HG03159 (cell line): ENCODE measurements around the gene TMEM38B.
"Not testable (repeated sequence)": the region's sequence is repeated elsewhere in the genome, so short reads cannot be mapped to it uniquely, and the experiment has no call there.

Experiments
- ATAC-seq: cut with Tn5 transposase; IDR thresholded peaks from one replicate; pipeline ENCODE4 v1.9.1; 2021; ENCODE audit warnings: mild to moderate bottlenecking, moderate library complexity; ENCODE audit not compliant: unreplicated experiment

TMEM38B gene

DNA sequence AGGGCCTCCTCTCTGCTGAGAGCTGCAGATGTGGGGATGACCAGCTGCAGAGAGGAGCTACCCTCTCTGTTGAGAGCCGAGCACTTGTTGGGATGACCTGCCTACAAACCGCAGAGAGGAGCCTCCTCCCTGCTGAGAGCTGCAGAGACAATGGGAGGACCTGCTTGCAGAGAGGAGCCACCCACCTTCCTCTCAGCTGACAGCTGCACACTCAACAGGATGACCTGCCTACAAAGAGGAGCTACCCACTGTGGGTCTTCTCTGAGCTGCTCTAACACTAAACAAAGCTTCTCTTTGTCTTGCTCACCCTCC is 19.6 kb downstream of the TMEM38B start:
- no peak for ATAC-seq

DNA sequence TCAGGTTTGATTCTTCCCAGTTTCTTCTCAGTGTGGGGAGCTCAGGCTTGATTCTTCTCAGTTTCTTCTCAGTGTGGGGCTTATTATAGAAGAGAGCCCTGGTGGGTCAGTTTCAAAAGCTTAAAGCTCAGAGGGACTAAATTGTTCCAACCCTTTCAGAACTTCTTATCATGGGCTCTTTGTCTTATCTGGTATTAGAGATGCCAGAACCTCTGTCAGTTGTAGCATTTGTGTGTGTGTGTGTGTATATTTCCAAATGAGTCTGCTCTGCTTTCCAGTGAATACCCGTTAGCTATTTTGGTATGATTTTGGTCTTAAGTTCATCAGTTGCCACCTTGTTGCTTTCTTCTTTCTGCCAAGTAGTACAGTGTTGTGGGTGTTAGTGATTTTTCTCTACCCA is 21.8 kb downstream of the TMEM38B start:
- ATAC-seq, result no peak

DNA sequence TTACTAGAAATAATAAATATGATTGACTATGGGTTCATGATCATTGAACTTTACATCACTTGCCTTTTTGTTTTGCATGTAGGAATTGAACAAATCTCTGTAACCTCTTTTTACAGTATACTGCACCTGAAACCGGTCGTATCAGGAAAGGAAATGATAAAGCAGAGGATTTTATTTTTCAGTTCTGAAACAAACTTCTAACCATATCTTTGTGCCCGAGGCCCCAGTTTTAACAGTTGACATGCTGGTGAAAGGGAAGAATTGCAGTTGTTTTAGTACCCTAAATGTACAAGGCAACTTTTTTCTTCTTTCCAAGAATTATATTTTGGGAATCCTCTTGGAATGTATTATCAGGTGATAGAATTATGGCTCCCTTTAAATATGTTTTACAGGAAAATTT is 27.8 kb downstream of the TMEM38B start:
- no peak for ATAC-seq

DNA sequence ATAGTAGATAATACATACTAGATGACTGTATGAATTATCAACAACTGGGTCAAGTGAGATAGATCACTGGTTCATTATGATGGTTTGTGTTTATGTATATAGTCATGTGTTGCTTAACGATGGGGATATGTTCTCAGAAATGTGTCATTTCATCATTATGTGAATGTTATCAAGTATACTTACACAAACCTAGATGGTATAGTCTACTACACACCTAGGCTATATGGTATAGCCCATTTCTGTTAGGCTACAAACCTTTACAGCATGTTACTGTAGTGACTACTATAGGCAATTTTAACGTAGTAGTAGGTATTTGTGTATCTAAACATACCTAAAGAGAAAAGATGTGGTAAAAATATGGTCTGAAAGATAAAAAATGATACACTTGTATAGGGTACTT is 31.0 kb downstream of the TMEM38B start:
- no peak for ATAC-seq

DNA sequence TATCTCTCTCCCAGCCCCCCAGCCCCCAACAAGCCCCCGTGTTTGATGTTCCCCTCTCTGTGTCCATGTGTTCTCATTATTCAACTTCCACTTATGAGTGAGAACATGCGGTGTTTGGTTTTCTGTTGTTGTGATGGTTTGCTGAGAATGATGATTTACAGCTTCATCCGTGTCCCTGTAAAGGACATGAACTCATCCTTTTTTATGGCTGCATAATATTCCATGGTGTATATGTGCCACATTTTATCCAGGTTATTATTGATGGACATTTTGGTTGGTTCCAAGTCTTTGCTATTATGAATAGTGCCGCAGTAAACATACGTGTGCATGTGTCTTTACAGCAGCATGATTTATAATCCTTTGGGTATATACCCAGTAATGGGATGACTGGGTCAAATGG is 33.9 kb downstream of the TMEM38B start:
- not testable (repeated sequence) for ATAC-seq

DNA sequence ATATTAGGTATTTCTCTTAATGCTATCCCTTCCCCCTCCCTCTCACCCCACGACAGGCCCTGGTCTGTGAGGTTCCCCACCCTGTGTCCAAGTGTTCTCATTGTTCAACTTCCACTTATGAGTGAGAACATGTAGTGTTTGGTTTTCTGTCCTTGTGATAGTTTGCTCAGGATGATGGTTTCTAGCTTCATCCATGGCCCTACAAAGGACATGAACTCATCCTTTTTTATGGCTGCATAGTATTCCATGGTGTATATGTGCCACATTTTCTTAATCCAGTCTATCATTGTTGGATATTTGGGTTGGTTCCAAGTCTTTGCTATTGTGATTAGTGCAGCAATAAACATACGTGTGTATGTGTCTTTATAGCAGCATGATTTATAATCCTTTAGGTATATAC is 37.1 kb downstream of the TMEM38B start:
- ATAC-seq, result not testable (repeated sequence)

DNA sequence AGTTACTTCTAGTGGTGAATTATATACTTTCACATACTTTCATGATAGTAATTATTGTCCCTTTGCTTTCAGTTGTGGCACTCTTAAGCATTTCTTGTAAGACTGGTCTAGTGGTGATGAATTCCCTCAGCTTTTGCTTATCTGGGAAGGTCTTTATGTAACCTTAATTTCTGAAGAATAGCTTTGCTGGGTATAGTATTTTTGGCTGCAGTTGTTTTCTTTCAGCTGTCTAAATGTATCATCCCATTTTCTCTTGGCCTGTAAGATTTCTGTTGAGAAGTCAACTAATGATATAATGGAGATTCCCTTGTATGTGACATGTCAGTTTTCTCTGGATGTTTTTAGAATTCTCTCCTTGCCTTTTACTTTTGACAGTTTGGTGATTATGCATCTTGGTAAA is 41.0 kb downstream of the TMEM38B start:
- ATAC-seq, result no peak

DNA sequence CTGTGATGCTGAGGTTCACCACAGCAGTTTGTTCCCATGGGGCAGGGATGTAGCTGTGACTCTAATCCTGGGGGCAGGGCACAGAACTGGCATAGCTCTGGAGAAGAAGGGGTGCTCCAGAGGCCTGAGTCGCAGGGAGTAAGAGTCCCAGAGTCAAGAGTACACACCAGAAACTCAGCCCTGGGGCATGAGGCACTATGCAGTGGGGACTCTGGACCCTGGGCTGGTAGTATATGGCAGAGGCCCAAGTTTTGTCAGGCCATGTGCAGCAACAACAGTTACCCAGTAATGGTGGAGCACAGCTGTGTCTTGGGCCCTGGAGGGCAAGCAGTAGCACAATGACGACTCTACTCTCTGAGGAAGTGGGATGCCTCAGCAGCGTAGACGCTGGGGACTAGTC is 42.9 kb downstream of the TMEM38B start:
- ATAC-seq, result no peak

DNA sequence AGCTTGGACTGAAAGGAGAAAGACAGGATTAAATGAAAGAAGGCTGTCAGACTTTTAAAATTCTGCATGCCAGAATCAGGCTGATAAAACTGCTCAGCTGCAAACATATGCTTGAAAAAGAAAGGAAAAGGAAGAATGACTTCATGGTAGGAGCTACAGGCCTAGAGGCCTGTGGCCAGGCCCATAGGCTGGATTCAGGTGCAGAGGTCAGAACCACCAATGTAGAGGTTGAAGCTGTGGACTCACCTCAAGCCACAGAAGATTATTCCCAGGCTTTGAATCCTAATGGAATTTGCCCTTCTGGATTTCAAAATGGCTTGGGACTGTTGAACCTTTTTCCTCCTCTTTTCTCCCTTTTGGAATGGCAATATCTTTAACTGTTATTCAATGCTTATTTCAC is 47.7 kb downstream of the TMEM38B start:
- ATAC-seq, result no peak

DNA sequence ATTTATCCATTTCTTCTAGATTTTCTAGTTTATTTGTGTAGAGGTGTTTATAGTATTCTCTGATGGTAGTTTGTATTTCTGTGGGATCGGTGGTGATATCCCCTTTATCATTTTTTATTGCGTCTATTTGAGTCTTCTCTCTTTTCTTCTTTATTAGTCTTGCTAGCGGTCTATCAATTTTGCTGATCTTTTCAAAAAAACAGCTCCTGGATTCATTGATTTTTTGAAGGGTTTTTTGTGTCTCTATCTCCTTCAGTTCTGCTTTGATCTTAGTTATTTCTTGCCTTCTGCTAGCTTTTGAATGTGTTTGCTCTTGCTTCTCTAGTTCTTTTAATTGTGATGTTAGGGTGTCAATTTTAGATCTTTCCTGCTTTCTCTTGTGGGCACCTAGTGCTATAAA is 53.0 kb downstream of the TMEM38B start:
- ATAC-seq, result not testable (repeated sequence)

DNA sequence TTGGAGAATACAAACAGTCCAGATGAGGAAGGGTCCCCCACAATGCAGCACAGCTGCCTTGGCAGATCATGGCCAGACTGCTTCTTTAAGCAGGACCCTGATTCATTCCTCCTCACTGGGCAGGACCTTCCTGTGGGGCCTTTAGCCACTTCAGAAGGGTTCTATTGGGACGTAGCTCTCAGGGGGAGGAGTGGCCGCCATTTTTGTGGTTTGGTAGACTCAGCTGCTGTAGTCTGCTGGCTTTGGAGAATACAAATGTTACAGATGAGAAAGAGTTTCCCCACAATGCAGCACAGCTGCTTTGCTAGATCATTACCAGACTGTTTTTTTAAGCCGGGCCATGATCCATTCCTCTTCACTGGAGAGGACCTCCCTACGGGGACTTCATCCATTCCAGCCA is 57.4 kb downstream of the TMEM38B start:
- ATAC-seq, result no peak

DNA sequence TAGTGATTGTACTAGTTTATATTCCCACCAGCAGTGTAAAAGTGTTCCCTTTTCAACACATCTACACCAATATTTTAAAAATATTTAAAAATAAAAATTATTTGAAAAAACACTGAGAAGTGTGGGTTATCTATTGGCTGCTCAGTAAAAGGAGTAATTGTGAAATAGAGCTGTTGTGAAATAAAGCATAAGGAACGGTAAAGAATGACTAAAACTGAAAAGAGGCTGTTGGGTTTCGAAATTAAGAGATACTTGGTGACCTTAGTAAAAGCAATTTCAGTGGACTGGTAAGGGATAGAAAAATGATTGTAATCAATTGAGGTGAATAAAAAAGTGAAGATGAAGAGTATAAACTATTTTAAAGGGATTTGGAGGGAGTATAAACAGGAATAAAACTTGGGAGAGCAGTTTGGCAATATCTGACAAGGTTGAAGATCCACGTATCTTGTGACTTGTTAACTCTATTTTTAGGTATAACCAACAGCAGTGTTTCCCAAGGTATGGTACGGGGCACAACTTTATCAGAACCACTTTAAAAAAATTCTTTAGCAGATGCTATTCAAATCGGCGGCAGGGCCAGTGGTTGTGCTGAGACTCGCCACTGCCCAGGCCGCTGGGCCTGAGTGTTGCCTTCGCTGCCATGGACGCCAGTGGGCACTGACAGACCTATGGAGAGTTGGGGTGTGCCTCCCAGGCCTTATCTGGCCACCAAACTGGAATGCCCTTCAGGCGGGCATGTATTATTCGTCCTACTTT is 63.3 kb downstream of the TMEM38B start:
- no peak for ATAC-seq

DNA sequence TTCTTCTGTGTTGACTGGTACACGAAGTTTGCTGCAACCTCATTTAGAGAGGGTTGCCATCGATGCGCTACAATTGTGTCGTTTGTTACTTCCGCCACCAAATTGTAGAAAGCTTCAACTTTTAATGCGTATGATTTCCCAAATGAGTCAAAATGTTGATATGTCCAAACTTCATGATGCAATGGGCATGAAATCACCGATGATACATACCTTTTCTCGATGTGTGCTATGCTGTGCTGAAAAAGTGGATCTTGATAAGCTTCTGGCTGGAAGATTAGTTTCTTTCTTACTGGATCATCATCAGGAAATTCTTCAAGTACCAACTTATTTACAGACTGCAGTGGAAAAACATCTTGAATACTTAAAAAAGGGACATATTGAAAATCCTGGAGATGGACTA is 65.7 kb downstream of the TMEM38B start:
- ATAC-seq, result no peak

DNA sequence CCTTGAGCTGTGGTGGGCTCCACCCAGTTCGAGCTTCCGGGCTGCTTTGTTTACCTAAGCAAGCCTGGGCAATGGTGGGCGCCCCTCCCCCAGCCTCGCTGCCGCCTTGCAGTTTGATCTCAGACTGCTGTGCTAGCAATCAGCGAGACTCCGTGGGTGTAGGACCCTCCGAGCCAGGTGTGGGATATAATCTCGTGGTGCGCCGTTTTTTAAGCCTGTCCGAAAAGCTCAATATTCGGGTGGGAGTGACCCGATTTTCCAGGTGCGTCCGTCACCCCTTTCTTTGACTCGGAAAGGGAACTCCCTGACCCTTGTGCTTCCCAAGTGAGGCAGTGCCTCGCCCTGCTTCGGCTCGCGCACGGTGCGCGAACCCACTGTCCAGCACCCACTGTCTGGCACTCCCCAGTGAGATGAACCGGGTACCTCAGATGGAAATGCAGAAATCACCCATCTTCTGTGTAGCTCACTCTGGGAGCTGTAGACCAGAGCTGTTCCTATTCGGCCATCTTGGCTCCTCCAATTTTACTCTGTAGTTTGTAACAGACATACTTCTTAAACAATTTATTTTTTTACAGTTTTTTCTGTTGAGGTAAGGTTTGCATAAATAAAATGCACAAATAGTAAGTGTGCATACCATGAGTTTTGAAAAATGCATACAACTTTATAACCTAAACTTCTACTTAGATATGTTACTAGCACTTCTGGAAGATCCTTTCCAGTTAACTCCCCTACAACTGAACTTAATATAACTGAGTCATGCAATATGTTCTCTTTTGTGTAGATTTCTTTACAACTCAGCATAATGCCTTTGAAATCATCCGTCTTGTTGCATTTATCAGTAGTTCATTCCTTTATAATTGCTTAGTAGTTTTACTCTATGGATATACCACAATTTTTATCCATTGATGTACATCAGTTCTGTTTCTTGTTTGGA is 88.5 kb downstream of the TMEM38B start:
- not testable (repeated sequence) for ATAC-seq

DNA sequence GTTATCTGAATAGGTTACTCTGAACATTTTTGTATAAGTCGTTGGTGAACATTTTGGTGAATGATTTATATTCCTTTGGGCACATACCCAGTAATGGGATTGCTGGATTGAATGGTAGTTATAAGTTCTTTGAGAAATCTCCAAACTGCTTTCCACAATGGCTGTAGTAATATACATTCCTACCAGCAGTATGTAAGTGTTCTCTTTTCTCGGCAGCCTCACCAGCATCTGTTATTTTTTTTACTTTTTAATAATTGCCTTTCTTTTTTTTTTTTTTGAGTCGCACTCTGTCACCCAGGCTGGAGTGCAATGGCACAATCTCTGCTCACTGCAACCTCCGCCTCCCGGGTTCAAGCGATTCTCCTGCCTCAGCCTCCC is 89.1 kb downstream of the TMEM38B start:
- ATAC-seq, result not testable (repeated sequence)

DNA sequence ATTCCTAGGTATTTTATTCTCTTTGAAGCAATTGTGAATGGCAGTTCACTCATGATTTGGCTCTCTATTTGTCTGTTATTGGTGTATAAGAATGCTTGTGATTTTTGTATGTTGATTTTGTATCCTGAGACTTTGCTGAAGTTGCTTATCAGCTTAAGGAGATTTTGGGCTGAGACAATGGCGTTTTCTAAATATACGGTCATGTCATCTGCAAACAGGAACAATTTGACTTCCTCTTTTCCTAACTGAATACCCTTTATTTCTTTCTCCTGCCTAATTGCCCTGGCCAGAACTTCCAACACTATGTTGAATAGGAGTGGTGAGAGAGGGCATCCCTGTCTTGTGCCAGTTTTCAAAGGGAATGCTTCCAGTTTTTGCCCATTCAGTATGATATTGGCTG is 92.5 kb downstream of the TMEM38B start:
- not testable (repeated sequence) for ATAC-seq

DNA sequence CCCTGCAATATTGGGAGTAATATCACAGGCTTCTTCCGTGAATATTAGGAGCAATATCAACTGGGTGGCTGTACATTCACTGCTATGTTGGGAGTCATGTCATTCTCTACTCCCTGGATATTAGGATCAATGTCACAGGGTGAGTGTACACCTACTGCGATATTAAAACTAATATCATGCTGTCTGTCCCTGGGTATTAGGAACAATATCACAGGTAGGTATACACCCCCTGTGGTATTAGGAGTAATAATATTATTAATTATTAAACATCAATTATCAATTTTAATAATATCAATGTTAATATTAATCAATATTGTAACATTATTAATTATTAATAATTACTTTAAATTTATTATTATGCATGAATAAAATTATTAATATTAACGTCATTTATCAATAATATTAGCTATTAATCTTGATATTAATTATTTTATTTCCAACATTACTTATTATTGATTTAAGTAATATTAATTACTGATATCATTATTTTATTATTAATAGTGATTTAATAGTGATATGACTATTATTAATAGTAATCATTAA is 121.9 kb downstream of the TMEM38B start:
- ATAC-seq, result no peak

DNA sequence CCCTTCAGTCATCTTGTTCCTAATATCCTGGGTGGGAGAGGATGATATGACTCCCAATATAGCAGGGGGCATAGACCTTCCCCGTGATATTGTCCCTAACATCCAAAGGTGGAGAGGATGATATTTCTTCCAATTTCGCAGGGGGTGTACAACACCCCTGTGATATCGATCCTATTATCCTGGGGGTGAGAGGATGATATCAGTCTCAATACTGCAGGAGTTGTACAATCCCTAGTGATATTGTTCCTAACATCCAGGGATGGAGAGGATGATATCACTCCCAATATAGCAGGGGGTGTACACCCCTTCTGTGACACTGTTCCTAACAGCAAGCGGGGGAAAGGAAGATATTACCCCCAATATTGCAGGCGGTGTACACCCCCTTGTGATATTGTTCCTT is 122.6 kb downstream of the TMEM38B start:
- ATAC-seq, result no peak

DNA sequence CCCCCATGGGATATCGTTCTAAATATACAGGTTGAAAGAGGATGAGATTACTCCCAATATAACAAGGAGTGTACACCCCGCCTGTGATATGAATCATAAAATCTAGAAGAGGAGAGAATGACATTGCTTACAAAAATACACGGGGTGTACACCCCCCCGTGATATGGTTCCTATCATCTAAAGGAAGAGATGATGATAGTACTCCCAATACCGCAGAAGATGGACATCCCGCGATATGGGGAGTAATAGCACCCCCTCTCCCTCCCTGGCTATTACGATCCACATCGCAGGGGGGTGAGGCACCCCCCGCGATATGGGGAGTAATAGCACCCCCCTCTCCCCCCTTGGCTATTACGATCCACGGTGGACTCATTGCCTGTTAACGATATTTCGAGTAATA is 124.6 kb downstream of the TMEM38B start:
- ATAC-seq, result no peak

DNA sequence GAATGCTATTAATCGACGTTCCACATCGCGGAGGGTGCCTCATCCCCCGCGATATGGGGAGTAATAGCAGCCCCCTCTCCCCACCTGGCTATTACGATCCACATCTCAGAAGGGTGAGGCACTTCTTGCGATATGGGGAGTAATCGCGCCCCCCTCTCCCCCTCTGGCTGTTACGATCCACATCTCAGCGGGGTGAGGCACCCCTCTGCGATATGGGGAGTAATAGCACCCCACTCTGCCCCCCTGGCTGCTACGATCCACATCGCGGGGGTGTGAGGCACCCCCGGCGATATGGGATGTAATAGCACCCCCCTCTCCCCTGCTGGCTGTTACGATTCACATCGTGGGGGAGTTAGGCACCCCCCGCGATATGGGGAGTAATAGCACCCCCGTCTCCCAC is 128.5 kb downstream of the TMEM38B start:
- ATAC-seq, result no peak
